Retinal pigment epithelial cell (primary cell): Measurements from ENCODE around the gene ACP6.

Experiments
- DNase-seq: peaks from one replicate; pipeline ENCODE4 v3.0.0-alpha.2; 2010; ENCODE audit warnings: low read depth
- H3K4me3 ChIP-seq: 2 replicates; pipeline ENCODE4 v1.5.1; 2011; ENCODE audit warnings: mild to moderate bottlenecking, low read length, control low read depth, moderate library complexity
- CTCF ChIP-seq: conservative IDR thresholded peaks from 2 replicates; pipeline ENCODE4 v1.5.1; 2011; ENCODE audit warnings: low read depth, low read length, control low read depth, inconsistent platforms

The ACP6 gene

GRCh38 chr1:147670319-147671001 is at the start of gene ACP6:
ACP6 (minus strand) TSS chr1:147670524; CDS start chr1:147670048, 476 bp downstream.
- H3K4me3 ChIP-seq, result peak within 1 kb of the TSS; percentile 65
- peak; percentile 95 for DNase-seq
- TF ChIP-seq CTCF, result no peak

- no peak for DNase-seq
- no peak overlapping the region for H3K4me3 ChIP-seq
- no peak for TF ChIP-seq CTCF
Observed at GRCh38 chr1:147719711-147720225, 49.4 kb upstream of the ACP6 start.

GRCh38 chr1:147719029-147719698 is 48.8 kb upstream of the ACP6 start:
- DNase-seq, result no peak
- TF ChIP-seq CTCF, result no peak
- no peak overlapping the region for H3K4me3 ChIP-seq

GRCh38 chr1:147717706-147718097 is 47.4 kb upstream of the ACP6 start:
- no peak overlapping the region for H3K4me3 ChIP-seq
- no peak for TF ChIP-seq CTCF
- DNase-seq, result no peak

- no peak overlapping the region for H3K4me3 ChIP-seq
- no peak for TF ChIP-seq CTCF
- DNase-seq, result peak; percentile 54
Observed at GRCh38 chr1:147717051-147717705, 46.9 kb upstream of the ACP6 start.

GRCh38 chr1:147712605-147713004 is 42.3 kb upstream of the ACP6 start:
- TF ChIP-seq CTCF, result no peak
- no peak for DNase-seq
- no peak overlapping the region for H3K4me3 ChIP-seq
